Measurements from ENCODE around the gene MIGA2. TPM values are rescaled to one million over a fixed set of nuclear protein-coding genes. Genes with fewer than 3 reads are reported as not detected.

The MIGA2 gene
- total and polyA plus RNA-seq, 2 experiments from 2014 or later = 19.3 to 47.8 TPM

GRCh38 chr9:129037767-129038098 is 1.3 kb downstream of the MIGA2 start:
- Histone ChIP-seq H3K4me3 (peak overlapping the region; percentile 72), H3F3A (replicated peaks; ENCODE audit: low read depth) (0 out of 2 replicates have a peak, but pooled peaks cover 2% of the 10 kb centered on the region), H3K79me2 (replicated peaks; ENCODE audit: insufficient read depth) (peaks cover 30% of the 10 kb centered on the region), H3K4me2 (peak overlapping the region; percentile 95), H4K20me1 (replicated peaks; ENCODE audit: insufficient read depth) (peaks cover 4% of the 10 kb centered on the region; the same call in 1 of the 2 replicates), H3K4me1 (ENCODE audit: insufficient read depth) (no peaks in the 10 kb centered on the region), H2AFZ (no peak overlapping the region), H3K36me3 (ENCODE audit: insufficient read depth) (0 out of 2 replicates have a peak, but pooled peaks cover 6% of the 10 kb centered on the region), H3K9me2 (ENCODE audit: insufficient read depth) (no peaks in the 10 kb centered on the region), H3K27me3 (ENCODE audit: insufficient read depth) (no peaks in the 10 kb centered on the region), H3K27ac (ENCODE audit: low read depth) (no peak overlapping the region)
- H3K27ac Mint-ChIP-seq = no peak overlapping the region
- ATAC-seq (no peak), DNase-seq (ENCODE audit: low spot score) (no peak)
- H3K36me3 Mint-ChIP-seq (ENCODE audit: low read depth) = peaks cover 19% of the 10 kb centered on the region
- peaks cover 11% of the 10 kb centered on the region for H3K27me3 Mint-ChIP-seq (ENCODE audit: insufficient read depth, low read depth, poor library complexity)
- H3K4me1 Mint-ChIP-seq = peaks cover 8% of the 10 kb centered on the region
- TF ChIP-seq, protein P1, sequence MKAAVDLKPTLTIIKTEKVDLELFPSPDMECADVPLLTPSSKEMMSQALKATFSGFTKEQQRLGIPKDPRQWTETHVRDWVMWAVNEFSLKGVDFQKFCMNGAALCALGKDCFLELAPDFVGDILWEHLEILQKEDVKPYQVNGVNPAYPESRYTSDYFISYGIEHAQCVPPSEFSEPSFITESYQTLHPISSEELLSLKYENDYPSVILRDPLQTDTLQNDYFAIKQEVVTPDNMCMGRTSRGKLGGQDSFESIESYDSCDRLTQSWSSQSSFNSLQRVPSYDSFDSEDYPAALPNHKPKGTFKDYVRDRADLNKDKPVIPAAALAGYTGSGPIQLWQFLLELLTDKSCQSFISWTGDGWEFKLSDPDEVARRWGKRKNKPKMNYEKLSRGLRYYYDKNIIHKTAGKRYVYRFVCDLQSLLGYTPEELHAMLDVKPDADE (IDR thresholded peaks at IDR 0.05) = no peak
- no peak for TF ChIP-seq JUNB (IDR thresholded peaks at IDR 0.05; ENCODE audit: unreplicated experiment)
- no peak for TF ChIP-seq ZNF114 (CRISPR knock-in tag; IDR thresholded peaks at IDR 0.05)
- TF ChIP-seq POLR2AphosphoS5 (IDR thresholded peaks at IDR 0.05; ENCODE audit: low read depth) = no peak
- no peaks in the 10 kb centered on the region for H3K9me3 Mint-ChIP-seq
- peak overlapping the region; percentile 93 for H3K4me3 Mint-ChIP-seq

GRCh38 chr9:129038109-129038852 is 1.9 kb downstream of the MIGA2 start:
- Histone ChIP-seq H3K27me3 (ENCODE audit: insufficient read depth) (no peaks in the 10 kb centered on the region), H3K4me3 (no peak overlapping the region; the same call in 1 of the 2 replicates), H3K9me2 (ENCODE audit: insufficient read depth) (no peaks in the 10 kb centered on the region), H3K27ac (ENCODE audit: low read depth) (no peak overlapping the region), H2AFZ (no peak overlapping the region), H3F3A (replicated peaks; ENCODE audit: low read depth) (0 out of 2 replicates have a peak, but pooled peaks cover 2% of the 10 kb centered on the region), H3K79me2 (replicated peaks; ENCODE audit: insufficient read depth) (peaks cover 30% of the 10 kb centered on the region), H3K4me2 (peak overlapping the region; percentile 95; the same call in 1 of the 2 replicates), H4K20me1 (replicated peaks; ENCODE audit: insufficient read depth) (peaks cover 4% of the 10 kb centered on the region; the same call in 1 of the 2 replicates), H3K36me3 (ENCODE audit: insufficient read depth) (0 out of 2 replicates have a peak, but pooled peaks cover 6% of the 10 kb centered on the region), H3K4me1 (ENCODE audit: insufficient read depth) (no peaks in the 10 kb centered on the region)
- H3K27ac Mint-ChIP-seq = no peak overlapping the region
- H3K4me3 Mint-ChIP-seq = peak overlapping the region; percentile 93
- peaks cover 22% of the 10 kb centered on the region for H3K36me3 Mint-ChIP-seq (ENCODE audit: low read depth)
- DNase-seq (ENCODE audit: low spot score) = no peak
- no peaks in the 10 kb centered on the region for H3K9me3 Mint-ChIP-seq
- peaks cover 8% of the 10 kb centered on the region for H3K4me1 Mint-ChIP-seq
- peaks cover 11% of the 10 kb centered on the region for H3K27me3 Mint-ChIP-seq (ENCODE audit: insufficient read depth, low read depth, poor library complexity)
- no peak for ATAC-seq
- TF ChIP-seq JUNB (IDR thresholded peaks at IDR 0.05; ENCODE audit: unreplicated experiment) = no peak
- TF ChIP-seq, protein P1 (IDR thresholded peaks at IDR 0.05) = no peak
- no peak for TF ChIP-seq STAT1 (IDR thresholded peaks at IDR 0.05; ENCODE audit: unreplicated experiment)
- TF ChIP-seq, protein P2, sequence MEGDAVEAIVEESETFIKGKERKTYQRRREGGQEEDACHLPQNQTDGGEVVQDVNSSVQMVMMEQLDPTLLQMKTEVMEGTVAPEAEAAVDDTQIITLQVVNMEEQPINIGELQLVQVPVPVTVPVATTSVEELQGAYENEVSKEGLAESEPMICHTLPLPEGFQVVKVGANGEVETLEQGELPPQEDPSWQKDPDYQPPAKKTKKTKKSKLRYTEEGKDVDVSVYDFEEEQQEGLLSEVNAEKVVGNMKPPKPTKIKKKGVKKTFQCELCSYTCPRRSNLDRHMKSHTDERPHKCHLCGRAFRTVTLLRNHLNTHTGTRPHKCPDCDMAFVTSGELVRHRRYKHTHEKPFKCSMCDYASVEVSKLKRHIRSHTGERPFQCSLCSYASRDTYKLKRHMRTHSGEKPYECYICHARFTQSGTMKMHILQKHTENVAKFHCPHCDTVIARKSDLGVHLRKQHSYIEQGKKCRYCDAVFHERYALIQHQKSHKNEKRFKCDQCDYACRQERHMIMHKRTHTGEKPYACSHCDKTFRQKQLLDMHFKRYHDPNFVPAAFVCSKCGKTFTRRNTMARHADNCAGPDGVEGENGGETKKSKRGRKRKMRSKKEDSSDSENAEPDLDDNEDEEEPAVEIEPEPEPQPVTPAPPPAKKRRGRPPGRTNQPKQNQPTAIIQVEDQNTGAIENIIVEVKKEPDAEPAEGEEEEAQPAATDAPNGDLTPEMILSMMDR (conservative IDR thresholded peaks at IDR 0.05; ENCODE audit: low read depth in 2 of 2) = no peak
- TF ChIP-seq, protein P3, sequence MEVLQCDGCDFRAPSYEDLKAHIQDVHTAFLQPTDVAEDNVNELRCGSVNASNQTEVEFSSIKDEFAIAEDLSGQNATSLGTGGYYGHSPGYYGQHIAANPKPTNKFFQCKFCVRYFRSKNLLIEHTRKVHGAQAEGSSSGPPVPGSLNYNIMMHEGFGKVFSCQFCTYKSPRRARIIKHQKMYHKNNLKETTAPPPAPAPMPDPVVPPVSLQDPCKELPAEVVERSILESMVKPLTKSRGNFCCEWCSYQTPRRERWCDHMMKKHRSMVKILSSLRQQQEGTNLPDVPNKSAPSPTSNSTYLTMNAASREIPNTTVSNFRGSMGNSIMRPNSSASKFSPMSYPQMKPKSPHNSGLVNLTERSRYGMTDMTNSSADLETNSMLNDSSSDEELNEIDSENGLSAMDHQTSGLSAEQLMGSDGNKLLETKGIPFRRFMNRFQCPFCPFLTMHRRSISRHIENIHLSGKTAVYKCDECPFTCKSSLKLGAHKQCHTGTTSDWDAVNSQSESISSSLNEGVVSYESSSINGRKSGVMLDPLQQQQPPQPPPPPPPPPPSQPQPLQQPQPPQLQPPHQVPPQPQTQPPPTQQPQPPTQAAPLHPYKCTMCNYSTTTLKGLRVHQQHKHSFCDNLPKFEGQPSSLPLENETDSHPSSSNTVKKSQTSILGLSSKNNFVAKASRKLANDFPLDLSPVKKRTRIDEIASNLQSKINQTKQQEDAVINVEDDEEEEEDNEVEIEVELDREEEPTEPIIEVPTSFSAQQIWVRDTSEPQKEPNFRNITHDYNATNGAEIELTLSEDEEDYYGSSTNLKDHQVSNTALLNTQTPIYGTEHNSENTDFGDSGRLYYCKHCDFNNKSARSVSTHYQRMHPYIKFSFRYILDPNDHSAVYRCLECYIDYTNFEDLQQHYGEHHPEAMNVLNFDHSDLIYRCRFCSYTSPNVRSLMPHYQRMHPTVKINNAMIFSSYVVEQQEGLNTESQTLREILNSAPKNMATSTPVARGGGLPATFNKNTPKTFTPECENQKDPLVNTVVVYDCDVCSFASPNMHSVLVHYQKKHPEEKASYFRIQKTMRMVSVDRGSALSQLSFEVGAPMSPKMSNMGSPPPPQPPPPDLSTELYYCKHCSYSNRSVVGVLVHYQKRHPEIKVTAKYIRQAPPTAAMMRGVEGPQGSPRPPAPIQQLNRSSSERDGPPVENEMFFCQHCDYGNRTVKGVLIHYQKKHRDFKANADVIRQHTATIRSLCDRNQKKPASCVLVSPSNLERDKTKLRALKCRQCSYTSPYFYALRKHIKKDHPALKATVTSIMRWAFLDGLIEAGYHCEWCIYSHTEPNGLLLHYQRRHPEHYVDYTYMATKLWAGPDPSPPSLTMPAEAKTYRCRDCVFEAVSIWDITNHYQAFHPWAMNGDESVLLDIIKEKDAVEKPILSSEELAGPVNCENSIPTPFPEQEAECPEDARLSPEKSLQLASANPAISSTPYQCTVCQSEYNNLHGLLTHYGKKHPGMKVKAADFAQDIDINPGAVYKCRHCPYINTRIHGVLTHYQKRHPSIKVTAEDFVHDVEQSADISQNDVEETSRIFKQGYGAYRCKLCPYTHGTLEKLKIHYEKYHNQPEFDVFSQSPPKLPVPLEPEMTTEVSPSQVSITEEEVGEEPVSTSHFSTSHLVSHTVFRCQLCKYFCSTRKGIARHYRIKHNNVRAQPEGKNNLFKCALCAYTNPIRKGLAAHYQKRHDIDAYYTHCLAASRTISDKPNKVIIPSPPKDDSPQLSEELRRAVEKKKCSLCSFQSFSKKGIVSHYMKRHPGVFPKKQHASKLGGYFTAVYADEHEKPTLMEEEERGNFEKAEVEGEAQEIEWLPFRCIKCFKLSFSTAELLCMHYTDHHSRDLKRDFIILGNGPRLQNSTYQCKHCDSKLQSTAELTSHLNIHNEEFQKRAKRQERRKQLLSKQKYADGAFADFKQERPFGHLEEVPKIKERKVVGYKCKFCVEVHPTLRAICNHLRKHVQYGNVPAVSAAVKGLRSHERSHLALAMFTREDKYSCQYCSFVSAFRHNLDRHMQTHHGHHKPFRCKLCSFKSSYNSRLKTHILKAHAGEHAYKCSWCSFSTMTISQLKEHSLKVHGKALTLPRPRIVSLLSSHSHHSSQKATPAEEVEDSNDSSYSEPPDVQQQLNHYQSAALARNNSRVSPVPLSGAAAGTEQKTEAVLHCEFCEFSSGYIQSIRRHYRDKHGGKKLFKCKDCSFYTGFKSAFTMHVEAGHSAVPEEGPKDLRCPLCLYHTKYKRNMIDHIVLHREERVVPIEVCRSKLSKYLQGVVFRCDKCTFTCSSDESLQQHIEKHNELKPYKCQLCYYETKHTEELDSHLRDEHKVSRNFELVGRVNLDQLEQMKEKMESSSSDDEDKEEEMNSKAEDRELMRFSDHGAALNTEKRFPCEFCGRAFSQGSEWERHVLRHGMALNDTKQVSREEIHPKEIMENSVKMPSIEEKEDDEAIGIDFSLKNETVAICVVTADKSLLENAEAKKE (CRISPR knock-in tag; IDR thresholded peaks at IDR 0.05) = no peak
- TF ChIP-seq CREB1 (CRISPR knock-in tag; IDR thresholded peaks at IDR 0.05; ENCODE audit: low read depth) = no peak
- no peak for TF ChIP-seq NANOG (IDR thresholded peaks at IDR 0.05; ENCODE audit: borderline replicate concordance)
- TF ChIP-seq ZNF331 (CRISPR knock-in tag; IDR thresholded peaks at IDR 0.05; ENCODE audit: low read depth) = no peak
